Endodermal cell (in vitro differentiated cells): ENCODE results near the gene MFRP. TPM values are rescaled to one million over a fixed set of nuclear protein-coding genes. Genes with fewer than 3 reads are reported as not detected.

Experiments
- DNase-seq: peaks from one replicate; pipeline ENCODE4 v3.0.0-alpha.2; 2017
- H3K27ac ChIP-seq: 2 replicates; pipeline ENCODE4 v1.5.1; 2013; ENCODE audit warnings: mild to moderate bottlenecking, low read depth, low read length, moderate library complexity
- H3K27me3 ChIP-seq: 2 replicates; pipeline ENCODE4 v1.6.1; 2013; ENCODE audit warnings: mild to moderate bottlenecking, low read length, moderate library complexity; ENCODE audit not compliant: insufficient read depth, control insufficient read depth, poor library complexity, severe bottlenecking
- H3K36me3 ChIP-seq: 2 replicates; pipeline ENCODE4 v1.7.0; 2013; ENCODE audit warnings: mild to moderate bottlenecking, low read length, moderate library complexity; ENCODE audit not compliant: control insufficient read depth, insufficient read depth
- H3K4me1 ChIP-seq: one replicate; pipeline ENCODE4 v1.7.0; 2013; ENCODE audit warnings: low read length; ENCODE audit not compliant: control insufficient read depth, insufficient read depth
- H3K4me3 ChIP-seq: 2 replicates; pipeline ENCODE4 v1.5.1; 2013; ENCODE audit warnings: mild to moderate bottlenecking, low read length, moderate library complexity
- H3K9ac ChIP-seq: 2 replicates; pipeline ENCODE4 v1.6.1; 2013; ENCODE audit warnings: mild to moderate bottlenecking, low read length, moderate library complexity; ENCODE audit not compliant: poor library complexity, severe bottlenecking; ENCODE audit errors: extremely low read depth
- H3K9me3 ChIP-seq: 2 replicates; pipeline ENCODE4 v1.6.1; 2013; ENCODE audit warnings: mild to moderate bottlenecking, low read length, moderate library complexity; ENCODE audit not compliant: control insufficient read depth
- H3K27ac Mint-ChIP-seq: 2 replicates; pipeline ENCODE4 v1.8.0; 2020; ENCODE audit warnings: mixed read lengths
- H3K27me3 Mint-ChIP-seq: 2 replicates; pipeline ENCODE4 v1.8.0; 2021; ENCODE audit warnings: mild to moderate bottlenecking, mixed read lengths; ENCODE audit not compliant: insufficient read depth
- H3K36me3 Mint-ChIP-seq: 2 replicates; pipeline ENCODE4 v1.8.0; 2020; ENCODE audit warnings: low read depth, mixed read lengths
- H3K4me1 Mint-ChIP-seq: 2 replicates; pipeline ENCODE4 v1.8.0; 2020; ENCODE audit warnings: mixed read lengths
- H3K4me3 Mint-ChIP-seq: 2 replicates; pipeline ENCODE4 v1.8.0; 2020; ENCODE audit warnings: mild to moderate bottlenecking, moderate library complexity, mixed read lengths
- H3K9me3 Mint-ChIP-seq: 2 replicates; pipeline ENCODE4 v1.8.0; 2020; ENCODE audit warnings: mild to moderate bottlenecking, mixed read lengths
- CTCF ChIP-seq: fragments of 200-600 bp; sonication (generic); conservative IDR thresholded peaks from 2 replicates; pipeline ENCODE4 v1.5.0; 2021; ENCODE audit warnings: antibody characterized with exemption, mild to moderate bottlenecking
- WGBS, 2 experiments: methylation state at CpG; one replicate each; pipeline versions ENCODE4 v1.1.5 to v1.1.7; 2013; ENCODE audit warnings: missing lambda C conversion rate in 2 of 2, mixed read lengths in 1 of 2; ENCODE audit not compliant: insufficient coverage in 1 of 2, insufficient read length in 1 of 2; 5-methylcytosine and 5-hydroxymethylcytosine counted together
- total RNA-seq, 2 donors: library from RNA; stranded (reverse); fragmentation: NEBNext Ultra II Directional in 1 of 2; extraction: Animal tissue kit (Norgen Biotek cat#: 25700) in 1 of 2; gene quantifications; 2 replicates in 1 of 2; 3 replicates in 1 of 2; pipeline ENCODE4 v1.2.1, GENCODE V29; 2021

The MFRP gene
- total RNA-seq, 2 donors from 2014 or later: not detected

- peak overlapping the region; percentile 58 for H3K4me3 Mint-ChIP-seq
- H3K27me3 Mint-ChIP-seq: peaks cover 33% of the 10 kb centered on the region
- peak overlapping the region; percentile 91 for H3K27ac Mint-ChIP-seq
- peaks cover 10% of the 10 kb centered on the region for H3K4me1 ChIP-seq
- no peak overlapping the region for H3K9ac ChIP-seq
- H3K27ac ChIP-seq: no peak overlapping the region
- peaks cover 47% of the 10 kb centered on the region for H3K36me3 Mint-ChIP-seq
- WGBS, 2 experiments: 7 to 9% methylated on average over 28 to 54 of the region's 54 CpGs
- DNase-seq: peak; percentile 95
- H3K9me3 Mint-ChIP-seq: no peaks in the 10 kb centered on the region
- no peaks in the 10 kb centered on the region for H3K27me3 ChIP-seq
- TF ChIP-seq CTCF: peak; percentile 96
- peaks cover 53% of the 10 kb centered on the region for H3K36me3 ChIP-seq
- H3K9me3 ChIP-seq: no peaks in the 10 kb centered on the region
- peaks cover 19% of the 10 kb centered on the region for H3K4me1 Mint-ChIP-seq
- H3K4me3 ChIP-seq: no peak overlapping the region
These were observed 10.0 kb upstream of the MFRP start for GRCh38 chr11:119356349-119357031.

GRCh38 chr11:119355091-119355843 lies 8.8 kb upstream of the MFRP start:
- H3K9me3 Mint-ChIP-seq: no peaks in the 10 kb centered on the region
- Histone ChIP-seq H3K36me3 (peaks cover 53% of the 10 kb centered on the region), H3K9me3 (no peaks in the 10 kb centered on the region), H3K4me3 (no peak overlapping the region), H3K27ac (no peak overlapping the region), H3K27me3 (no peaks in the 10 kb centered on the region), H3K9ac (no peak overlapping the region), H3K4me1 (no peaks in the 10 kb centered on the region)
- DNase-seq: no peak
- H3K4me1 Mint-ChIP-seq: peaks cover 11% of the 10 kb centered on the region
- peaks cover 39% of the 10 kb centered on the region for H3K27me3 Mint-ChIP-seq
- H3K27ac Mint-ChIP-seq: no peak overlapping the region
- TF ChIP-seq CTCF: no peak
- H3K4me3 Mint-ChIP-seq: no peak overlapping the region
- 76 to 80% methylated on average over 7 to 9 of the region's 9 CpGs for WGBS, 2 experiments
- peaks cover 47% of the 10 kb centered on the region for H3K36me3 Mint-ChIP-seq

GRCh38 chr11:119352857-119353260 lies 6.4 kb upstream of the MFRP start:
- Histone ChIP-seq H3K36me3 (peaks cover 30% of the 10 kb centered on the region), H3K4me3 (no peak overlapping the region), H3K9me3 (no peaks in the 10 kb centered on the region), H3K27ac (peak overlapping the region; percentile 5), H3K4me1 (no peaks in the 10 kb centered on the region), H3K9ac (no peak overlapping the region), H3K27me3 (peaks cover 3% of the 10 kb centered on the region)
- H3K27me3 Mint-ChIP-seq: peaks cover 40% of the 10 kb centered on the region
- WGBS, 2 experiments: 37 to 48% methylated on average over 4 of the region's 4 CpGs
- H3K36me3 Mint-ChIP-seq: peaks cover 25% of the 10 kb centered on the region
- H3K4me3 Mint-ChIP-seq: no peak overlapping the region
- DNase-seq: no peak
- H3K27ac Mint-ChIP-seq: peak overlapping the region; percentile 12
- H3K9me3 Mint-ChIP-seq: peaks cover 1% of the 10 kb centered on the region
- no peak for TF ChIP-seq CTCF
- H3K4me1 Mint-ChIP-seq: peaks cover 11% of the 10 kb centered on the region
